H9 (cell line): ENCODE data around the gene MRPS34. TPM values are rescaled to one million over a fixed set of nuclear protein-coding genes. Genes with fewer than 3 reads are reported as not detected.

Source experiments
- DNase-seq: peaks from one replicate; pipeline ENCODE4 v3.0.0-alpha.2; 2017
- H2AFZ ChIP-seq: one replicate; pipeline ENCODE4 v1.6.1; 2013; ENCODE audit warnings: mild to moderate bottlenecking, low read length, control low read depth, moderate library complexity
- H2AK5ac ChIP-seq: 2 replicates; pipeline ENCODE4 v1.6.1; 2013; ENCODE audit warnings: low read length, control low read depth, mixed read lengths; ENCODE audit not compliant: insufficient read length
- H2BK120ac ChIP-seq: one replicate; pipeline ENCODE4 v1.6.1; 2013; ENCODE audit warnings: low read depth, mild to moderate bottlenecking, low read length, control low read depth, inconsistent platforms; ENCODE audit not compliant: poor library complexity, severe bottlenecking
- H2BK12ac ChIP-seq: 2 replicates; pipeline ENCODE4 v1.6.1; 2013; ENCODE audit warnings: low read length, control low read depth, mixed read lengths, low read depth; ENCODE audit not compliant: insufficient read length
- H2BK15ac ChIP-seq: 2 replicates; pipeline ENCODE4 v1.6.1; 2013; ENCODE audit warnings: low read depth, low read length, control low read depth
- H2BK20ac ChIP-seq: one replicate; pipeline ENCODE4 v1.6.1; 2013; ENCODE audit warnings: low read depth, mild to moderate bottlenecking, low read length, control low read depth, inconsistent platforms; ENCODE audit not compliant: poor library complexity, severe bottlenecking
- H2BK5ac ChIP-seq: 2 replicates; pipeline ENCODE4 v1.6.1; 2013; ENCODE audit warnings: low read length, control low read depth, mixed read lengths; ENCODE audit not compliant: insufficient read length
- H3K14ac ChIP-seq: 2 replicates; pipeline ENCODE4 v1.6.1; 2013; ENCODE audit warnings: low read length, control low read depth; ENCODE audit not compliant: insufficient read depth
- H3K18ac ChIP-seq: 2 replicates; pipeline ENCODE4 v1.6.1; 2013; ENCODE audit warnings: low read depth, mild to moderate bottlenecking, mixed read lengths, low read length, control low read depth; ENCODE audit not compliant: insufficient read length
- H3K23ac ChIP-seq: 2 replicates; pipeline ENCODE4 v1.6.1; 2013; ENCODE audit warnings: low read length, control low read depth, mixed read lengths, low read depth; ENCODE audit not compliant: insufficient read length
- H3K23me2 ChIP-seq: 2 replicates; pipeline ENCODE4 v1.6.1; 2013; ENCODE audit warnings: low read depth, mild to moderate bottlenecking, mixed read lengths, low read length, control low read depth; ENCODE audit not compliant: insufficient read length, poor library complexity, severe bottlenecking
- H3K27ac ChIP-seq: 2 replicates; pipeline ENCODE4 v1.5.1; 2013; ENCODE audit warnings: low read length, control low read depth, mixed read lengths, low read depth; ENCODE audit not compliant: insufficient read length
- H3K27me3 ChIP-seq: 2 replicates; pipeline ENCODE4 v1.6.1; 2013; ENCODE audit warnings: low read length, control low read depth, inconsistent platforms; ENCODE audit not compliant: insufficient read depth
- H3K4ac ChIP-seq: 2 replicates; pipeline ENCODE4 v1.6.1; 2013; ENCODE audit warnings: low read depth, mild to moderate bottlenecking, control low read depth, inconsistent platforms, low read length, moderate library complexity
- H3K4me1 ChIP-seq: 2 replicates; pipeline ENCODE4 v1.6.1; 2013; ENCODE audit warnings: low read length, control low read depth, inconsistent platforms; ENCODE audit not compliant: insufficient read depth
- H3K4me2 ChIP-seq: 2 replicates; pipeline ENCODE4 v1.6.1; 2013; ENCODE audit warnings: low read length, control low read depth, mixed read lengths; ENCODE audit not compliant: insufficient read length, insufficient read depth
- H3K56ac ChIP-seq: 2 replicates; pipeline ENCODE4 v1.6.1; 2013; ENCODE audit warnings: low read depth, mild to moderate bottlenecking, mixed read lengths, low read length, control low read depth; ENCODE audit not compliant: insufficient read length
- H3K79me1 ChIP-seq: 2 replicates; pipeline ENCODE4 v1.6.1; 2013; ENCODE audit warnings: low read depth, mild to moderate bottlenecking, moderate library complexity, low read length, control low read depth, inconsistent platforms; ENCODE audit not compliant: insufficient read depth, poor library complexity, severe bottlenecking
- H3K79me2 ChIP-seq: 2 replicates; pipeline ENCODE4 v1.6.1; 2013; ENCODE audit warnings: low read length, control low read depth, inconsistent platforms; ENCODE audit not compliant: insufficient read depth
- H3K9ac ChIP-seq: 2 replicates; pipeline ENCODE4 v1.6.1; 2013; ENCODE audit warnings: low read length, control low read depth, mixed read lengths; ENCODE audit not compliant: insufficient read length; ENCODE audit errors: extremely low read depth
- H3K9me3 ChIP-seq: one replicate; pipeline ENCODE4 v1.6.1; 2013; ENCODE audit warnings: low read depth, low read length, inconsistent platforms; ENCODE audit not compliant: control insufficient read depth
- H3T11ph ChIP-seq: one replicate; pipeline ENCODE4 v1.6.1; 2013; ENCODE audit warnings: mild to moderate bottlenecking, low read length, control low read depth, inconsistent platforms
- H4K20me1 ChIP-seq: one replicate; pipeline ENCODE4 v1.6.1; 2013; ENCODE audit not compliant: control insufficient read depth, insufficient read length, insufficient read depth
- H4K5ac ChIP-seq: 2 replicates; pipeline ENCODE4 v1.6.1; 2013; ENCODE audit warnings: low read depth, mild to moderate bottlenecking, mixed read lengths, low read length, control low read depth; ENCODE audit not compliant: insufficient read length
- H4K8ac ChIP-seq: replicated peaks from 2 replicates; pipeline ENCODE4 v1.6.1; 2013; ENCODE audit warnings: low read length, control low read depth, mixed read lengths, low read depth; ENCODE audit not compliant: insufficient read length
- H4K91ac ChIP-seq: 2 replicates; pipeline ENCODE4 v1.6.1; 2013; ENCODE audit warnings: low read depth, mild to moderate bottlenecking, moderate library complexity, mixed read lengths, low read length, control low read depth; ENCODE audit not compliant: insufficient read length
- H3K27ac Mint-ChIP-seq, 3 experiments: 2 replicates in 2 of 3; 3 replicates in 1 of 3; pipeline ENCODE4 v1.8.0; 2020 to 2021; ENCODE audit warnings: mixed read lengths in 3 of 3, mild to moderate bottlenecking in 1 of 3, moderate library complexity in 1 of 3
- H3K27me3 Mint-ChIP-seq: 2 replicates; pipeline ENCODE4 v1.8.0; 2021; ENCODE audit warnings: low read depth, mild to moderate bottlenecking, moderate library complexity, mixed read lengths
- H3K36me3 Mint-ChIP-seq, 3 experiments: 2 replicates in 2 of 3; 3 replicates in 1 of 3; pipeline ENCODE4 v1.8.0; 2020 to 2021; ENCODE audit warnings: low read depth in 3 of 3, mixed read lengths in 3 of 3; ENCODE audit not compliant: insufficient read depth in 1 of 3
- H3K4me1 Mint-ChIP-seq, 2 experiments: 2 replicates each; pipeline ENCODE4 v1.8.0; 2020; ENCODE audit warnings: mixed read lengths in 2 of 2
- H3K4me3 Mint-ChIP-seq, 2 experiments: 2 replicates in 1 of 2; 3 replicates in 1 of 2; pipeline ENCODE4 v1.8.0; 2020 to 2021; ENCODE audit warnings: mild to moderate bottlenecking in 2 of 2, mixed read lengths in 2 of 2, moderate library complexity in 1 of 2
- H3K9me3 Mint-ChIP-seq, 2 experiments: 2 replicates in 1 of 2; 3 replicates in 1 of 2; pipeline ENCODE4 v1.8.0; 2020; ENCODE audit warnings: mild to moderate bottlenecking in 2 of 2, mixed read lengths in 2 of 2, moderate library complexity in 1 of 2
- WGBS: extraction: QIAGEN DNeasy Blood & Tissue Kit; methylation state at CpG from one replicate; pipeline ENCODE4 v1.1.7; 2013; ENCODE audit warnings: missing lambda C conversion rate, low lambda C conversion rate, mixed read lengths; ENCODE audit not compliant: insufficient read length; ENCODE audit errors: extremely low coverage; 5-methylcytosine and 5-hydroxymethylcytosine counted together
- total RNA-seq: library from RNA; stranded (reverse); gene quantifications from 2 replicates; pipeline ENCODE4 v1.2.1, GENCODE V29; 2021
- TF ChIP-seq, protein P1 (sequence below): fragments of 200-600 bp; sonication (generic); conservative IDR thresholded peaks from 3 replicates; pipeline ENCODE4 v1.8.0; 2021; ENCODE audit warnings: antibody characterized with exemption, mild to moderate bottlenecking

Gene MRPS34
- total RNA-seq, 1 experiment from 2014 or later: 205 TPM

DNA sequence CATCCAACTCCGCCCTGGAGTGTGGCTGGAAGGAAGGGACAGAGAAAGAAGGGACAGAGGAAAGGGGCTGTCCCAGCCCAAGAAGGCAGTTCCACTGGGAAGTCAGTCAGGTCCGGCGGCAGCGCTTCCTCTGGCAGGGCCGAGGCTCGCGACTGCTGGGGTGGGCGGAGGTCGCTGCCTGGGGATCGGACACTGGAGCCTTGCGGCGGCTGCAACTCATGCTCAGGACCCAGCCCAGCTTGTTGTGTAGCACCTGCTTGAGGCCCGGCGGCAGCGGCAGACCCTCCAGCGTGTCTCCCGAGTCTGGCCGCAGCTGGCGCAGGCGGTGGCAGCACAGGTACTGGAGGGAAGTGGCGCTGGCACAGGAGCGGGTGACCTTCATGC lies 4.0 kb upstream of the MRPS34 start:
- Histone ChIP-seq H3K14ac (no peak overlapping the region), H3K27me3 (no peaks in the 10 kb centered on the region), H4K5ac (no peak overlapping the region), H3K79me2 (no peaks in the 10 kb centered on the region; the same call in 1 of the 2 replicates), H2BK12ac (no peak overlapping the region), H3K9me3 (no peaks in the 10 kb centered on the region), H3T11ph (no peak overlapping the region), H4K91ac (no peak overlapping the region), H2BK15ac (no peak overlapping the region), H4K20me1 (no peaks in the 10 kb centered on the region), H3K4ac (no peak overlapping the region), H2BK5ac (no peak overlapping the region), H3K4me2 (no peak overlapping the region), H3K4me1 (no peaks in the 10 kb centered on the region), H4K8ac (no peak overlapping the region), H3K56ac (no peak overlapping the region), H3K18ac (no peak overlapping the region), H2AFZ (no peak overlapping the region), H2AK5ac (no peak overlapping the region), H2BK120ac (no peak overlapping the region), H3K79me1 (peaks cover 5% of the 10 kb centered on the region), H3K9ac (no peak overlapping the region), H3K23ac (no peak overlapping the region), H2BK20ac (no peak overlapping the region), H3K23me2 (peaks cover 10% of the 10 kb centered on the region), H3K27ac (no peak overlapping the region)
- Mint-ChIP-seq H3K9me3 (no peaks in the 10 kb centered on the region), H3K36me3 (peaks cover 5 to 48% (median 13%) of the 10 kb centered on the region in 3 experiments; a peak in 5 of 7 replicates), H3K27ac (peak overlapping the region in 1 of 3 experiments; percentile 76; a peak in 1 of 7 replicates), H3K4me1 (peaks cover 7 to 18% of the 10 kb centered on the region in 2 experiments), H3K4me3 (no peak overlapping the region), H3K27me3 (peaks cover 2% of the 10 kb centered on the region; the same call in 1 of the 2 replicates)
- no CpG with 5 or more reads among the region's 22 CpGs for WGBS
- no peak for DNase-seq
- TF ChIP-seq, protein P1, sequence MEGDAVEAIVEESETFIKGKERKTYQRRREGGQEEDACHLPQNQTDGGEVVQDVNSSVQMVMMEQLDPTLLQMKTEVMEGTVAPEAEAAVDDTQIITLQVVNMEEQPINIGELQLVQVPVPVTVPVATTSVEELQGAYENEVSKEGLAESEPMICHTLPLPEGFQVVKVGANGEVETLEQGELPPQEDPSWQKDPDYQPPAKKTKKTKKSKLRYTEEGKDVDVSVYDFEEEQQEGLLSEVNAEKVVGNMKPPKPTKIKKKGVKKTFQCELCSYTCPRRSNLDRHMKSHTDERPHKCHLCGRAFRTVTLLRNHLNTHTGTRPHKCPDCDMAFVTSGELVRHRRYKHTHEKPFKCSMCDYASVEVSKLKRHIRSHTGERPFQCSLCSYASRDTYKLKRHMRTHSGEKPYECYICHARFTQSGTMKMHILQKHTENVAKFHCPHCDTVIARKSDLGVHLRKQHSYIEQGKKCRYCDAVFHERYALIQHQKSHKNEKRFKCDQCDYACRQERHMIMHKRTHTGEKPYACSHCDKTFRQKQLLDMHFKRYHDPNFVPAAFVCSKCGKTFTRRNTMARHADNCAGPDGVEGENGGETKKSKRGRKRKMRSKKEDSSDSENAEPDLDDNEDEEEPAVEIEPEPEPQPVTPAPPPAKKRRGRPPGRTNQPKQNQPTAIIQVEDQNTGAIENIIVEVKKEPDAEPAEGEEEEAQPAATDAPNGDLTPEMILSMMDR: no peak
